Measurements from ENCODE around the gene EEF1AKMT1. TPM values are rescaled to one million over a fixed set of nuclear protein-coding genes. Genes with fewer than 3 reads are reported as not detected.

Gene EEF1AKMT1
- total and polyA plus RNA-seq, 2 donors (not counting 1 experiment from before 2014, with no cell fraction given) = 2.9 to 4.9 TPM

GRCh38 chr13:20720499-20720898 is 53.3 kb downstream of the EEF1AKMT1 start:
- CTCF ChIA-PET = no interaction called here
- H3K4me1 Mint-ChIP-seq = peaks cover 9% of the 10 kb centered on the region
- no peaks in the 10 kb centered on the region for H4K20me1 ChIP-seq (ENCODE audit: control insufficient read depth, insufficient read depth, low read length, poor library complexity, severe bottlenecking)
- no peaks in the 10 kb centered on the region for H3K9me3 Mint-ChIP-seq (ENCODE audit: insufficient read depth)
- no peak overlapping the region for H3K4me3 Mint-ChIP-seq
- DNase-seq (no peak), ATAC-seq (ENCODE audit: low read depth) (no peak)
- peaks cover 0 to 13% (median 0%) of the 10 kb centered on the region in 3 donors for H3K9me3 ChIP-seq (ENCODE audit: control extremely low read depth in 1 of 3, control insufficient read depth in 2 of 3, insufficient read depth in 1 of 3, low read length in 2 of 3)
- no peak overlapping the region for H3K9ac ChIP-seq (ENCODE audit: low read length)
- H3K36me3 ChIP-seq (replicated peaks in 1 of 2; ENCODE audit: control extremely low read depth in 1 of 2, control insufficient read depth in 1 of 2, extremely low read depth in 1 of 2, insufficient read depth in 2 of 2, low read length in 1 of 2) = no peaks in the 10 kb centered on the region
- WGBS (ENCODE audit: insufficient coverage) = 92% methylated on average over 8 of the region's 11 CpGs
- peaks cover 11 to 12% of the 10 kb centered on the region in 2 donors for H3K4me1 ChIP-seq (ENCODE audit: control insufficient read depth in 2 of 2, insufficient read depth in 2 of 2, low read length in 2 of 2)
- H3K27me3 ChIP-seq (replicated peaks in 1 of 4; ENCODE audit: control extremely low read depth in 1 of 4, control insufficient read depth in 3 of 4, insufficient read depth in 4 of 4, low read length in 3 of 4) = peaks cover 0 to 29% (median 7%) of the 10 kb centered on the region in 4 experiments
- H3K27ac Mint-ChIP-seq = no peak overlapping the region
- no peak overlapping the region for H2AFZ ChIP-seq (ENCODE audit: insufficient read depth, low read depth, low read length, poor library complexity, severe bottlenecking)
- H3K4me3 ChIP-seq (ENCODE audit: control extremely low read depth in 1 of 5, extremely low read depth in 1 of 5, insufficient read depth in 1 of 5, low read depth in 2 of 5, low read length in 4 of 5) = no peak overlapping the region
- no peak overlapping the region for H3K27ac ChIP-seq (ENCODE audit: low read length in 2 of 2)
- POLR2A ChIA-PET = no interaction called here
- no peaks in the 10 kb centered on the region for H3K79me2 ChIP-seq (ENCODE audit: control insufficient read depth, insufficient read depth, low read length)
- TF ChIP-seq EZH2 (IDR thresholded peaks at IDR 0.05; ENCODE audit: borderline replicate concordance, insufficient read depth, low read depth, low read length, poor library complexity, severe bottlenecking) (no peak), CTCF (IDR thresholded peaks at IDR 0.05) (no peak)
- intact Hi-C loops (cut with micrococcal nuclease) = no loop called here
- H3K4me2 ChIP-seq (replicated peaks; ENCODE audit: low read depth, low read length, poor library complexity, severe bottlenecking) = no peak overlapping the region
- H3K27me3 Mint-ChIP-seq = peaks cover 11% of the 10 kb centered on the region

- DNase-seq (no peak), ATAC-seq (ENCODE audit: low read depth) (no peak)
- WGBS (ENCODE audit: insufficient coverage) = 93% methylated on average over 13 of the region's 13 CpGs
- CTCF ChIA-PET = no interaction called here
- Histone ChIP-seq H2AFZ (ENCODE audit: insufficient read depth, low read depth, low read length, poor library complexity, severe bottlenecking) (no peak overlapping the region), H3K27me3 (replicated peaks in 1 of 4; ENCODE audit: control extremely low read depth in 1 of 4, control insufficient read depth in 3 of 4, insufficient read depth in 4 of 4, low read length in 3 of 4) (peaks cover 0 to 29% (median 7%) of the 10 kb centered on the region in 4 experiments), H3K4me3 (ENCODE audit: control extremely low read depth in 1 of 5, extremely low read depth in 1 of 5, insufficient read depth in 1 of 5, low read depth in 2 of 5, low read length in 4 of 5) (no peak overlapping the region), H3K9ac (ENCODE audit: low read length) (no peak overlapping the region), H4K20me1 (ENCODE audit: control insufficient read depth, insufficient read depth, low read length, poor library complexity, severe bottlenecking) (no peaks in the 10 kb centered on the region), H3K4me2 (replicated peaks; ENCODE audit: low read depth, low read length, poor library complexity, severe bottlenecking) (no peak overlapping the region), H3K4me1 (ENCODE audit: control insufficient read depth in 2 of 2, insufficient read depth in 2 of 2, low read length in 2 of 2) (peaks cover 11 to 12% of the 10 kb centered on the region in 2 donors), H3K9me3 (ENCODE audit: control extremely low read depth in 1 of 3, control insufficient read depth in 2 of 3, insufficient read depth in 1 of 3, low read length in 2 of 3) (peaks cover 0 to 13% (median 0%) of the 10 kb centered on the region in 3 donors), H3K27ac (ENCODE audit: low read length in 2 of 2) (no peak overlapping the region), H3K79me2 (ENCODE audit: control insufficient read depth, insufficient read depth, low read length) (no peaks in the 10 kb centered on the region), H3K36me3 (replicated peaks in 1 of 2; ENCODE audit: control extremely low read depth in 1 of 2, control insufficient read depth in 1 of 2, extremely low read depth in 1 of 2, insufficient read depth in 2 of 2, low read length in 1 of 2) (no peaks in the 10 kb centered on the region)
- no peak for TF ChIP-seq CTCF (IDR thresholded peaks at IDR 0.05)
- no peak for TF ChIP-seq EZH2 (IDR thresholded peaks at IDR 0.05; ENCODE audit: borderline replicate concordance, insufficient read depth, low read depth, low read length, poor library complexity, severe bottlenecking)
- H3K4me3 Mint-ChIP-seq = no peak overlapping the region
- intact Hi-C loops (cut with micrococcal nuclease) = no loop called here
- POLR2A ChIA-PET = no interaction called here
- no peaks in the 10 kb centered on the region for H3K9me3 Mint-ChIP-seq (ENCODE audit: insufficient read depth)
- H3K27ac Mint-ChIP-seq = no peak overlapping the region
- peaks cover 9% of the 10 kb centered on the region for H3K4me1 Mint-ChIP-seq
- H3K27me3 Mint-ChIP-seq = peaks cover 11% of the 10 kb centered on the region
Observed at GRCh38 chr13:20719783-20720182, 54.0 kb downstream of the EEF1AKMT1 start.

Data from B cell (primary cell).